ENCODE results near the gene AQP2. TPM values are rescaled to one million over a fixed set of nuclear protein-coding genes. Genes with fewer than 3 reads are reported as not detected.

AQP2 gene
- total RNA-seq, 1 experiment from 2014 or later: not detected

DNA sequence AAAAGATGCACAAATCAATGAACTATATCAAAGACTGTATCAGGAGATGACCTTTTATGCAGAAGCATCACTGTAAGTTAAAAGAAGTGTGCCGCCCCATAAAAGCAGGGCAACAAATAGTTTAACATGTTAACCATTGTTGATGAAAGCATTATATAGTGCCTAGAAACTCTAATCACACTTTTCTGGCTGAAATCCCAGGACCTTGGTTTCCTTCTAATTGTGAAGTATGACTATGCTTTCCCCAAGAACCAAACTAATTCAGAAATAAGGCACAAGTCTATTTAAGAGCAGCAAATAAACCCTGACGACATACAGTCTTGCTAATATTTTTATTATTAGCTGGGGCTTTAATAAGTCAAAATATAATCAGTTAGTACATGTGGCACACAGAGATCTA is 53.1 kb downstream of the AQP2 start:
- no peak overlapping the region for H3K27ac Mint-ChIP-seq (ENCODE audit: unreplicated experiment)
- CTCF ChIA-PET: no interaction called here
- H3K4me1 Mint-ChIP-seq (ENCODE audit: low read depth, unreplicated experiment): no peaks in the 10 kb centered on the region
- intact Hi-C loops (cut with micrococcal nuclease; ENCODE audit: unreplicated experiment): no loop called here
- no TSS peak for BruUV-seq (replicated peaks)
- H3K27me3 Mint-ChIP-seq (ENCODE audit: unreplicated experiment): no peaks in the 10 kb centered on the region
- no peak overlapping the region for H3K4me3 Mint-ChIP-seq (ENCODE audit: low read depth, unreplicated experiment)
- DNase-seq: no peak
- H3K36me3 Mint-ChIP-seq (ENCODE audit: insufficient read depth, unreplicated experiment): peaks cover 5% of the 10 kb centered on the region
- TF ChIP-seq CTCF (IDR thresholded peaks at IDR 0.05; ENCODE audit: unreplicated experiment): no peak
- no peaks in the 10 kb centered on the region for H3K9me3 Mint-ChIP-seq (ENCODE audit: low read depth, unreplicated experiment)

DNA sequence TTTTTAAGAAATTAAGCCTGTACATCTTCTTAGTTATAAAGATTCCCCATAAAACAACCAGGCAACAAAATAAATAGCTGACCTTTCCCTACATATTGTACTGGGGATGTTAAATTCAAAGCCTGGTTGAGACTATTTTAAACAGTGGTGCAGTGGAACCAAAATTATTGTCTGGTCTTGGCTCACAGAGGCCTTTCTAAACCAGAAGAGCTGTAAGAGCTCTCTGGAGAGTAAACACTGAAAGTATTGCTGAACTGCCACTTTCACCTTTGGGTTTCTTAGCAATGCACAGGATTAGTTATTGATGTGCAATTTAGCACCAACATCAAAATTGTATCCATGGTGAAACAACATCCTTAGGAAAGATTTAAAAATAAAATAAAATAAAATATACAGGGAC is 54.2 kb downstream of the AQP2 start:
- Mint-ChIP-seq H3K27ac (ENCODE audit: unreplicated experiment) (no peak overlapping the region), H3K9me3 (ENCODE audit: low read depth, unreplicated experiment) (no peaks in the 10 kb centered on the region), H3K36me3 (ENCODE audit: insufficient read depth, unreplicated experiment) (peaks cover 11% of the 10 kb centered on the region), H3K4me1 (ENCODE audit: low read depth, unreplicated experiment) (no peaks in the 10 kb centered on the region), H3K4me3 (ENCODE audit: low read depth, unreplicated experiment) (no peak overlapping the region), H3K27me3 (ENCODE audit: unreplicated experiment) (no peaks in the 10 kb centered on the region)
- DNase-seq: no peak
- no TSS peak for BruUV-seq (replicated peaks)
- no peak for TF ChIP-seq CTCF (IDR thresholded peaks at IDR 0.05; ENCODE audit: unreplicated experiment)
- CTCF ChIA-PET: interaction anchor here (0.5 kb wide), 1 partner anchor 86 kb away, joined by 3 read pairs; no protein-coding TSS in a partner anchor
- intact Hi-C loops (cut with micrococcal nuclease; ENCODE audit: unreplicated experiment): no loop called here

DNA sequence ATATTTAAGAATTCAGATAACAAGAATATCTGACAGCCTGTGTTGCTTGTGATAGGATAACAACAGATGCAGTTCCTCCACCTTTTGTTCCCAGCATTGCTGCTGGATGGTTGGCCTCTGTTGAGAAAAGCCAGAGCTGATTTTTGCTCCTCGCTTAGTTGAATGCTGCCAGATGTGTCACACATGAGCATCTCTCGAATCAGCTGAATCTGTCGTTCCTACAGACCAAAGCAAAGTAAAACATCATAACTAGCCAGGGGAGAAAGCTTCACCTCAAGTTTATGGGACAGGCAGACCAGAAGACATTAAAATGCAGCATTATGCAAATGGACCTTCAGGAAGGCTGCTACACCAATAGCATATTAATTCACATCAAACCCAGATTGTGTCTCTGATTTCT is 54.6 kb downstream of the AQP2 start:
- no TSS peak for BruUV-seq (replicated peaks)
- peaks cover 13% of the 10 kb centered on the region for H3K36me3 Mint-ChIP-seq (ENCODE audit: insufficient read depth, unreplicated experiment)
- DNase-seq: no peak
- TF ChIP-seq CTCF (IDR thresholded peaks at IDR 0.05; ENCODE audit: unreplicated experiment): no peak
- H3K27me3 Mint-ChIP-seq (ENCODE audit: unreplicated experiment): no peaks in the 10 kb centered on the region
- H3K9me3 Mint-ChIP-seq (ENCODE audit: low read depth, unreplicated experiment): no peaks in the 10 kb centered on the region
- CTCF ChIA-PET: no interaction called here
- no peak overlapping the region for H3K27ac Mint-ChIP-seq (ENCODE audit: unreplicated experiment)
- H3K4me1 Mint-ChIP-seq (ENCODE audit: low read depth, unreplicated experiment): no peaks in the 10 kb centered on the region
- intact Hi-C loops (cut with micrococcal nuclease; ENCODE audit: unreplicated experiment): no loop called here
- no peak overlapping the region for H3K4me3 Mint-ChIP-seq (ENCODE audit: low read depth, unreplicated experiment)

- no peak for TF ChIP-seq CTCF (IDR thresholded peaks at IDR 0.05; ENCODE audit: unreplicated experiment)
- Mint-ChIP-seq H3K9me3 (ENCODE audit: low read depth, unreplicated experiment) (no peaks in the 10 kb centered on the region), H3K36me3 (ENCODE audit: insufficient read depth, unreplicated experiment) (peaks cover 21% of the 10 kb centered on the region), H3K27ac (ENCODE audit: unreplicated experiment) (no peak overlapping the region), H3K27me3 (ENCODE audit: unreplicated experiment) (no peaks in the 10 kb centered on the region), H3K4me1 (ENCODE audit: low read depth, unreplicated experiment) (no peaks in the 10 kb centered on the region), H3K4me3 (ENCODE audit: low read depth, unreplicated experiment) (no peak overlapping the region)
- no TSS peak for BruUV-seq (replicated peaks)
- intact Hi-C loops (cut with micrococcal nuclease; ENCODE audit: unreplicated experiment): no loop called here
- no peak for DNase-seq
- CTCF ChIA-PET: interaction anchor here (0.9 kb wide), 1 partner anchor 19 kb away, joined by 4 read pairs; the partner anchor contains the start of gene RACGAP1
Measured at GRCh38 chr12:50006280-50006679, 55.7 kb downstream of the AQP2 start.

Measured in Calu3 (cell line).